DND-41 (cell line): ENCODE data around the gene CDHR1.

Experiments
- EZH2 ChIP-seq: IDR thresholded peaks from 3 replicates; pipeline ENCODE4 v1.6.1; 2012; ENCODE audit warnings: borderline replicate concordance, low read depth, mild to moderate bottlenecking, moderate library complexity, low read length, inconsistent platforms; ENCODE audit not compliant: severe bottlenecking
- TF ChIP-seq, protein P1 (sequence below): IDR thresholded peaks from 2 replicates; pipeline ENCODE4 v1.5.1; 2012; ENCODE audit warnings: borderline replicate concordance, low read length, moderate library complexity, mild to moderate bottlenecking; ENCODE audit not compliant: poor library complexity, severe bottlenecking; ENCODE audit errors: extremely low read depth

- TF ChIP-seq, protein P1, sequence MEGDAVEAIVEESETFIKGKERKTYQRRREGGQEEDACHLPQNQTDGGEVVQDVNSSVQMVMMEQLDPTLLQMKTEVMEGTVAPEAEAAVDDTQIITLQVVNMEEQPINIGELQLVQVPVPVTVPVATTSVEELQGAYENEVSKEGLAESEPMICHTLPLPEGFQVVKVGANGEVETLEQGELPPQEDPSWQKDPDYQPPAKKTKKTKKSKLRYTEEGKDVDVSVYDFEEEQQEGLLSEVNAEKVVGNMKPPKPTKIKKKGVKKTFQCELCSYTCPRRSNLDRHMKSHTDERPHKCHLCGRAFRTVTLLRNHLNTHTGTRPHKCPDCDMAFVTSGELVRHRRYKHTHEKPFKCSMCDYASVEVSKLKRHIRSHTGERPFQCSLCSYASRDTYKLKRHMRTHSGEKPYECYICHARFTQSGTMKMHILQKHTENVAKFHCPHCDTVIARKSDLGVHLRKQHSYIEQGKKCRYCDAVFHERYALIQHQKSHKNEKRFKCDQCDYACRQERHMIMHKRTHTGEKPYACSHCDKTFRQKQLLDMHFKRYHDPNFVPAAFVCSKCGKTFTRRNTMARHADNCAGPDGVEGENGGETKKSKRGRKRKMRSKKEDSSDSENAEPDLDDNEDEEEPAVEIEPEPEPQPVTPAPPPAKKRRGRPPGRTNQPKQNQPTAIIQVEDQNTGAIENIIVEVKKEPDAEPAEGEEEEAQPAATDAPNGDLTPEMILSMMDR, result no peak
- no peak for TF ChIP-seq EZH2
Observed at GRCh38 chr10:84238909-84239308, 44.6 kb downstream of the CDHR1 start.
